Measurements from ENCODE around the gene TNRC6A.
"Not testable (repeated sequence)": the region's sequence is repeated elsewhere in the genome, so short reads cannot be mapped to it uniquely, and the experiment has no call there.

TNRC6A gene

DNA sequence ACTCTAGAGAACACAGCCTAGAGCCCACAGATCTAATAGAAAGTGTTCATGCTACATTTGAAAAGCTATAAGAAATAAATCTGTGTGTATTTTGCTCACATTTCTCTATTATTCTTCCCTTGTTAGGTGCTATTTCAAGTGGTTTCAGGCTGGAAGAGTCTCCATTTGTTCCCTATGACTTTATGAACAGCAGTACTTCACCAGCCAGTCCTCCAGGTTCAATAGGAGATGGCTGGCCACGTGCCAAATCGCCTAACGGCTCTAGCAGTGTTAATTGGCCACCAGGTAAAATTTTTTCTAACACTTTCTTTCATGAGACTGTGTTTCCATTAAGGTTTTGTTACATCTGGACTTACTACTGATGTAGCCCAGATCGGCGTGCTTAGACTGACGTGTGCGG is 85.6 kb downstream of the TNRC6A start:
- DNase-seq (ENCODE audit: low read depth in 2 of 2): no peak

DNA sequence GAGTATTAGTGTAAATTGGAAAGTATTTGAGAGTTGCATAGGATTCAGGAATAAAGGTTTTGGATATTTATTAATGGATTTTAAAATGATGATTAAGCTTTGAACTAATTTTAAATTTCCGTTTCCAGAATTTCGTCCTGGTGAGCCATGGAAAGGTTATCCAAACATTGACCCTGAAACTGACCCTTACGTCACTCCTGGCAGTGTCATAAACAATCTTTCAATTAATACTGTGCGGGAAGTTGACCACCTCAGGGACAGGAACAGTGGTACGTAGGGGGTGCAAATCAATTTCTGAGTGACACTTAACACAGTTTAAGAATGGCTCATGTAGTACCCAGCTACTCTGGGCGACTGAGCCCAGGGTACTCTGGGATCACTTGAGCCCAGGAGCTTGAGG is 87.2 kb downstream of the TNRC6A start:
- DNase-seq (ENCODE audit: low read depth in 2 of 2): no peak

- DNase-seq (ENCODE audit: low read depth in 2 of 2): no peak
Observed at GRCh38 chr16:24819462-24820040, 90.1 kb downstream of the TNRC6A start.

DNA sequence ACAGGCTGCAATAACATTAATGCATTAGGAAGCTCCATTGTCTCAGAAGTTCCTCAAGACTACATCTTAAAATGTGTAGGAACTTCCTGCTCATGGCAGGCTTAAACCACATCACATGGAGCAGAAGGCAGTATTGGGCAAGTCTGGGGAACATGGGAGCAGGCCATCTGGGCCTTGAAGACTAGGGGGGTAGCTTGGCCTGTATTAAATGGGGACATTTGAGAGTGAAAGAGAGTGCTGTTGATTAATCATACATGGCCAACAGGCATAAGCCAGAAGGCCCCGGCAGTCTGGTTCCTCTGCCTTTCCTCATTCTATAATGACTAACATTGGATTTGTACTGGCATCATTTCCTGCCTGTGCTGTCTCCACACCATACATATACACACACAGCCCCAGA is 91.1 kb downstream of the TNRC6A start:
- DNase-seq (ENCODE audit: low read depth in 2 of 2): no peak

- DNase-seq (ENCODE audit: low read depth in 2 of 2): no peak
Observed at GRCh38 chr16:24821129-24821528, 91.7 kb downstream of the TNRC6A start.

- no peak for DNase-seq (ENCODE audit: low read depth in 2 of 2)
Observed at GRCh38 chr16:24822542-24822941, 93.1 kb downstream of the TNRC6A start.

- DNase-seq (ENCODE audit: low read depth in 2 of 2): no peak
Observed at GRCh38 chr16:24822974-24823373, 93.5 kb downstream of the TNRC6A start.

DNA sequence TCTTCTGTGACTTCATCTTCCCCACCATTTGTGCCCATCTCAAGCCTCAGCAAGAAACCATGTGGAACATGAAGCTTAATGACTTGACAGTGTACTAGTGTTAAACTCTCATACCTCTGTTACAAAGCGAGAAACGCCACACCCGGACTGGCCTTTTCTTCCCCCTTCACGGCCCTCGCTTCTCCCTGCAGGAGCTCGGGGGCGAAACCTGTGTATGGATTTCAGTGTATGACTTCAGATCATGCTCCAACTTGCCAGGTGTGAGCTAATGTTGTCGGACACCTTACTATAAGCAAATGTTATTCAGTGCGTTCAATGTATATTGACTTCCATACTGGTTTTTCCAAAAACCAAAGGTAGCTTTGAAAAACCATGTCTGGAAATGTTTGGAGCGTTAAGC is 96.2 kb downstream of the TNRC6A start:
- DNase-seq (ENCODE audit: low read depth in 2 of 2): no peak

- no peak for DNase-seq (ENCODE audit: low read depth in 2 of 2)
Observed at GRCh38 chr16:24826096-24826690, 96.7 kb downstream of the TNRC6A start.

GRCh38 chr16:24826817-24827566 is 97.5 kb downstream of the TNRC6A start:
- no peak for DNase-seq (ENCODE audit: low read depth in 2 of 2)

GRCh38 chr16:24829153-24829552 is 99.7 kb downstream of the TNRC6A start:
- no peak for DNase-seq (ENCODE audit: low read depth in 2 of 2)

GRCh38 chr16:24833352-24833751 is 103.9 kb downstream of the TNRC6A start:
- no peak for DNase-seq (ENCODE audit: low read depth in 2 of 2)

- no peak for DNase-seq (ENCODE audit: low read depth in 2 of 2)
Observed at GRCh38 chr16:24834459-24835335, 105.2 kb downstream of the TNRC6A start.

- DNase-seq (ENCODE audit: low read depth in 2 of 2): no peak
Observed at GRCh38 chr16:24836836-24837235, 107.4 kb downstream of the TNRC6A start.

DNA sequence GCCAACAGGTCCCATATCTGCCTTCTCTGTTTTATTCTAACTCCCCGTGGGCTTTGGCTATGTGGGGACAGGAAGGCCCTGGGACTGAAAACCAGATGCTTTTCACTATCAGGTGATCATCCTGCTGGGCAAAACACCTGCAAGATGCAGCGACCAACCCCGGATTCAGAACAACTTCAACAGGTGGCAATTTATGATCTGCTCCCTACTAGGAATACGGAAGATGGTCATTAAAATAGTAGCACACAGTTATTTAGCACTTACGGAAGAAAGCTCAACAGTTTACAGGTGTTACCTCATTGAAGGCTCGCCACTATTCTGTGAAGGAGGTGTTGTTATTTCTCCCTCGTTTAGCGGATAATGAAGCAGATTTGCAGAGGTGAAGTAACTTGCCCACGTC is 108.5 kb downstream of the TNRC6A start:
- no peak for DNase-seq (ENCODE audit: low read depth in 2 of 2)

- no peak for DNase-seq (ENCODE audit: low read depth in 2 of 2)
Observed at GRCh38 chr16:24838554-24839266, 109.3 kb downstream of the TNRC6A start.

DNA sequence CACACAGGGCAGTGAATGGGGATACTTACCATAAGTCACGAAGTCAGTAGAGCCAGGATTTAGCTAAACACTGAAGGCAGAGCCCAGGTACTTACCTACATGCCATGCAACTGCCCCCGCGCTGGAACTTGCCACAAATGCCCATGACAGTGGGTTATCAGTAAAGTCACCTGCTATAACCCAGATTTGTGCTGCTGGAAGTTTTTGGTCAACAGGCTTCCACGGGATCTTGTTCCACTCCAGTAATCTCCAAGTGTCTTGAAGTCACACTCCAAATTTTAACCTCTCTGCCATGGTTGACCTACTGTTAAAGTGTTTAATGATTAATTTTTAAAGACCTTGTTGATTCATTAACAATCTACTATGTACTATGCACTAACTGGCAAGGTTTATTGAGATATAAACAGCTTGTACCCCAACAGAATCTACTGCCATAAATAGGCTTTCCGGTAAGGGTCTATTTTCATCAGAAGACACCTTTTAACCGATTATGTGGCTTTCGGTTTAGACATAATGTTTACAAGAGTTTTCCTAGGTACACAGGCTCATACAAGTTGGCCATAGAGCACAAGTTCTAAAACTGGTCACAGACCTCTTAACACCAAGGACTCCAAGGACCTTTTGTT is 110.0 kb downstream of the TNRC6A start:
- no peak for DNase-seq (ENCODE audit: low read depth in 2 of 2)

- no peak for DNase-seq (ENCODE audit: low read depth in 2 of 2)
Observed at GRCh38 chr16:24841291-24841690, 111.8 kb downstream of the TNRC6A start.

DNA sequence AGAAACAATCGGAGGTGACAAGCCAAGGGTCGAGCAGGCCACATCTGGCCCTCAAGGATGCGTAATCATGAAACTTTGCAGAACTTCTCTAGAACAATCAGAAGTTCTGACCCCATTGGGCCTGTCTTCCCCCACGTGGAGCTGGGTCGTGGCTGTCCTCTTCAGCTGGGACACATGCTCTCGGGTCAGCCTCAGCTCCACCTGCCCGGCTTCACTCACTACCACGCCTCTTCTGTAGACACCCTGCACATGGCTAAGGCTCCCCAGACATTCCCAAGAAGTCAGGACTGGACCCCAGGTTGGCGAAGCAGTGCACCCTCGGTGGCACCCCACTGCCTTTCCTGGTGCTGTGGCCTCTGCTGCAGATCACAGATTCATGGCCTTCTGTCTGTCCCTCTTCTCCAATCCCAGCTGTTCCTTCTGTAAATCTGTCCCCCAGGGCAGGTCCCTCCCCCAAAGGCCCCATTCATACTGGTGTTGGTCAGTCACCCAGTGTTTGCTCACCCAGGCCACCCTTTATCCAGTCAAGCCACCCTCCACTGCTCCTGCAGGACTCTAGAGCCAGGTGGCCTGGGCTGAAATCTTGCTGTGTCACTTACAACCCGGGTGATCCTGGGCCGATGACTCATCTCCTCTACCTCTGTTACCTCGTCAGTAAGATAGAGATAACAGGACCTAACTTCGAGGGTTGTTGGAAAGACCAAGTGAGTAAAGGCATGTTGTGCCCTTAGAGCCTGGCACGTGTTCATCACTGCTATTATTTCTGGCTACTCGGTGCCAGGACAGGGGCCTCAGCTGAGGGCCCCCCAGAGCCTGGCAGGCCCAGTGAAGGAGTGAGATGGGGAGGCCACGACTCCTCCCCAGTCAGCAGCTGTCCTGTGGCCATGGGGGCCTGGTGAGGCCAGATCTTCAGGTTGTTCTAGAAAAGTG is 114.9 kb downstream of the TNRC6A start:
- DNase-seq (ENCODE audit: low read depth in 2 of 2): no peak

DNA sequence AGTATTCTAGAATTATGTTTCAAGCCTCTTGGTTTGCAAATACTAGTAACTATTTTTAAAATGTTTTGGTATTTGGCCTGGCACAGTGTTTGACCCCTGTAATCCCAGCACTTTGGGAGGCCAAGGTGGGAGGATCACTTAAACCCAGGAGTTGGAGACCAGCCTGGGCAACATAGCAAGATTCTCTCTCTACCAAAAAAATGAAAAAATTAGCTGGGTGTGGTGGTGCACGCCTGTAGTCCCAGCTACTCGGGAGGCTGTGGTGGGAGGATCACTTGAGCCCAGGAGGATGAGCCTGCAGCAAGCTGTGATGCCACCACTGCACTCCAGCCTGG is 115.5 kb downstream of the TNRC6A start:
- not testable (repeated sequence) for DNase-seq (ENCODE audit: low read depth in 2 of 2)

All from activated CD4-positive, alpha-beta T cell treated with anti-CD3 and anti-CD28 coated beads for 24 hours (primary cell).